DND-41 (cell line): ENCODE measurements around the gene TM9SF3.

Experiments used
- CTCF ChIP-seq: IDR thresholded peaks from 2 replicates; pipeline ENCODE4 v1.5.1; 2012; ENCODE audit warnings: borderline replicate concordance, low read length, moderate library complexity, mild to moderate bottlenecking; ENCODE audit not compliant: poor library complexity, severe bottlenecking; ENCODE audit errors: extremely low read depth
- EZH2 ChIP-seq: IDR thresholded peaks from 3 replicates; pipeline ENCODE4 v1.6.1; 2012; ENCODE audit warnings: borderline replicate concordance, low read depth, mild to moderate bottlenecking, moderate library complexity, low read length, inconsistent platforms; ENCODE audit not compliant: severe bottlenecking

GRCh38 chr10:96585736-96586418 is 935 bp downstream of the TM9SF3 start:
- TF ChIP-seq CTCF (no peak), EZH2 (no peak)
